ENCODE data around the gene TMEM258.

Gene TMEM258

DNA sequence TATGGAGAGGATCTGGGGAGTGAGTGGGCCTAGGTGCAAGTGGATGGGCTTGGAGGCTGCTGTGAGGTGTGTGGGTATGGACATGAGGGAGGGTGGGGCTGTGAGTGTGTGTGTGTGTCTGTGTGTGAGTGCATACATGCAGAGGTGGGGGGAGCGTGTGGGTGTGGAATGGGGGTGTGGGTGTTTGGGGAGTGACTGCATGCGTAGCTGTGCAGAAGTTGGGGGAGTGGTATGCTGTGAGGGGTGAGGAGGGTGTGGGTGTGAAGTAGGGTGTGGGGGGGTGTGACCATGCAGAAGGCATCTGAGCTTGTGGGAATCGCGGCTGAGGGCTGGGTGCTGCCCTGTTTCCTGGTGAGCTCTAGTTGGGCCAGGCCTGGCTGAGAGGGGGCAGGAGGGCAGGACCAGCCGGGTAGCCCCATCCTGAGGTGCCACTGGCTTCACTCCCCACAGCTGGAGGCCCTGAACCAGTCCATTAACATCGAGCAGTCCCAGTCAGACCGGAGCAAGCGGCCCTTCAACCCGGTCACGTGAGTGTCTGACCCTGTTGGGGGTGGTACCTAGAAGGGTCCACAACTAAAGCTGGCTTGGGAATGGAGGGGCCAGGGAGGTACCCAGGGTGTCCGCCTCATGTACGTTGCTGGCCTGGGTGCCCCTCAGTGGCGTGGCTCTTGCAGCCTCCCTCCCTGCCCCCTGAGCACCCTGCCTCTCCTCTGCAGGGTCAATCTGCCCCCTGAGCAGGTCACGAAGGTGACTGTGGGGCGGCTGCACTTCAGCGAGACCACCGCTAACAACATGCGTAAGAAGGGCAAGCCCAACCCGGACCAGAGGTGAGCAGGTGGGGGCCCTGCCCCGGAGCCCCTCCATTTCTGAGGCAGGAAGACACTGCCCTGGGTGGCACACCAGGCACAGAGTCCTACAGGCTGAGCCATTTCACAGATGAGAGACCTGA, 16.5 kb downstream of the TMEM258 start:
- no peak for DNase-seq (ENCODE audit: low read depth)

DNA sequence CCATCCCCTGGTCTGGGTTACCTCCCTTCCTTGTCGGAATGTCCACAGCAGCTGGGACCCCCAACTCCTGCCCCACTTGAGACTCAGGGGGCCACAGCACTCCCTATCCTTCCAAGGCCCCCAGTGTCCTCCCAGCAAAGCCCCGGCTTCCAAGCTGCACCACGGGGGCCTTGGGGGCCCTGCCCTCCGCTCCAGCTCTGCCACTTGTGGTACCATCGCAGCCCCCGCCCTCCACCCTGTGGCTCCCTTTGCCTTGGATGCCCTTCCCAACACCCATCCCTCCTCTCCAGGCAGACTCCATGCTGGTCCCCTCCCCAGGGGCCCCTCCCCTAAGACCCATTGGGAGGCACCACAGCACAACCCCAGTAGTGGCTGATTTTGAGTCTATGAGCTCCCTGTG, 17.3 kb downstream of the TMEM258 start:
- DNase-seq (ENCODE audit: low read depth): no peak

DNA sequence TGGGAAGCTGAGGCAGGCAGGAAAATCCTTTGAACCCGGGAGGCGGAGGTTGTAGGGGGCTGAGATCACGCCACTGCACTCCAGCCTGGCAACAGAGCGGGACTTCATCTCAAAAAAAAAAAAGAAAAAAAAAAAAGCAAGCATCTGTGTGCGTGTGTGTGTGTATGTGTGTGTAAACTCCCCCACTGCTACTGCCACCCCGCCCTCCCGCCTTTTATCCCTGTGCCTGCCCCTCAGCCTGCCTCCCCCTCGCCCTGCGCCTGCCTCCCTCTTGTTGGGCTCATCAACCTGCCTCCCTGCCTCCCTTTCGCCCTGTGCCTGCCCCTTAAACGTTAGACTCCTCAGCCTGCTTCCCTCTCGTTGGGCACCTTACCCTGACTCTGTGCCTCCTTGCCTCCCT, 18.0 kb downstream of the TMEM258 start:
- DNase-seq (ENCODE audit: low read depth): no peak

DNA sequence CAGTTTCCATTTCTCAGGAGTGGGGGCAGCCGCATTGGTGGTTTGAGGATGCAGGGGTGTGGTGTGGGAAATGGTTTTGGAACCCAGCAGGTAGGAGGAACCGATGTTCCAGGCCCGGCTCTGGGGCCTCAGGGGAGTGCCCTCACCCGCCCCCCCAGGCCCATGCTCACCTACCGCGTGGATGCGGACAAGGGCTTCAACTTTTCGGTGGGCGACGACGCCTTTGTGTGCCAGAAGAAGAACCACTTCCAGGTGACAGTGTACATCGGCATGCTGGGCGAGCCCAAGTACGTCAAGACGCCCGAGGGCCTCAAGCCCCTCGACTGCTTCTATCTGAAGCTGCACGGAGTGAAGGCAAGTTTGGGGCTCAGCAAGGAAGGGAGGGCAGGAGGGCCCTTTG, 18.6 kb downstream of the TMEM258 start:
- no peak for DNase-seq (ENCODE audit: low read depth)

DNA sequence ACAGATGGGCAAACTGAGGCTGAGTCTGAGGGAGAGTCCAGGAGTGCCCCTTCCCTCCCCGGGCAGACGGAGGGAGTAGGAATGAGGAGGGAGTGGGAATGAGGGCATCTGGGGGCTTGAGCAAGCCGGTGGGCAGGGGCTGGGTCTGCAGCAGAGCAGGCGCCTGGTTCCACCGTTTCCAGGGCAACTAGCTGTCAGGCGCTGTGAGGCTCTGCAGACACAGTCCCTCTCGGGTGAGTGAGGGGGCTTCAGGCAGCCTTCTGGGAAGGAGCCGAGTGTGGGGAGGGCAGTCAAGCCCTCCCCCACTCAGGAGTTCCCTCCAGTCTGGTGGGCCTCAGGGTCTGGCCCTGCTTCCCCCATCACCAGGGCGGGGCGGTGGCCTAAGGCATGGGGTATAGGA, 19.0 kb downstream of the TMEM258 start:
- DNase-seq (ENCODE audit: low read depth): no peak

DNA sequence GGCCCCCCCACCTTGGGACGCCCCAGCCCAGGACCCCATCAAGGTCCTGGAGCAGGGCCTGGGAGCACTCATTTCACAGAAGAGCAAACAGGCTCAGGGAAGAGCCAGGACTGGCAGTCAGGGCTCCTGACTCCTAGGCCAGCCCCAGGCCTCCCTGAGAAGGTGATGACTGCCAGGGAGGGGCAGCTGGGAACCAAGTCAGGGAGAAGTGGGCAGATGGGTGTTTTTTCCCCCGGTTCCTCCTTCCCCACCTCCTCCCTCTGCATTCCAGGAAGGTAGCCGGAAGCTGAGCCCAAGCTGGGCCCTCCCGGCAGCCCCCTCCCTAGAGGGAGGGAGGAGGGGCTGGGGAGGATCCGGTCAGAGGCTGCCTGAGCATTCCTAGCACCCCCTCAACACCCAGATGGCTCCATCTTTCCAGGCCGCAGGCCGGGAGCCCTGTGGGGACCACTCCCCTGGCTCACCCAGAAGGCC, 20.4 kb downstream of the TMEM258 start:
- no peak for DNase-seq (ENCODE audit: low read depth)

DNA sequence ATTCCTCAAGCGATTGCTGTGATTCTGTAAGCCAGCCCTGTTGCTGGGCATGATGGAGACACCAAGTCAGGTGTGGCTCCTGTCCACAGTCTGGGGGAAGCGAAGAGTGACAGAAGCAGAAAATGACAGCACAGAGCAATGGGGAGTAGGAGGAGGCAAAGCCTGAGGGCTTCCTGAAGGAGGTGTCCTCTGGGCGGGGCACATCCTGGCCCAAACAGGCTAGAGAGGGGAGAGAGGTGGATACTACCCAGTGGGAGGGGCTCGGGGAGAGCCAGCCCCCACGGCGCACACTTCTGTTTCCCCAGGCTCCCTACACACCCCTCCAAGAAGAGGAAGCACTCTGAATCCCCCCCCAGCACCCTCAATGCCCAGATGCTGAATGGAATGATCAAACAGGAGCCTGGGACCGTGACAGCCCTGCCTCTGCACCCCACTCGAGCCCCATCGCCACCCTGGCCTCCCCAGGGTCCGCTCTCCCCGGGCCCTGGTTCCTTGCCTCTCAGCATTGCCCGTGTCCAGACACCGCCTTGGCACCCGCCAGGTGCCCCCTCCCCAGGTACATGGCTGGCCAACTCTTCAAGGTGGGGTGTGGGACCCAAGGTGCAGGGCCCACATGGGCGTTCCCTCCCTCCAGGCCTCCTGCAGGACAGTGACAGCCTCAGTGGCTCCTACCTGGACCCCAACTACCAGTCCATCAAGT, 21.1 kb downstream of the TMEM258 start:
- no peak for DNase-seq (ENCODE audit: low read depth)

DNA sequence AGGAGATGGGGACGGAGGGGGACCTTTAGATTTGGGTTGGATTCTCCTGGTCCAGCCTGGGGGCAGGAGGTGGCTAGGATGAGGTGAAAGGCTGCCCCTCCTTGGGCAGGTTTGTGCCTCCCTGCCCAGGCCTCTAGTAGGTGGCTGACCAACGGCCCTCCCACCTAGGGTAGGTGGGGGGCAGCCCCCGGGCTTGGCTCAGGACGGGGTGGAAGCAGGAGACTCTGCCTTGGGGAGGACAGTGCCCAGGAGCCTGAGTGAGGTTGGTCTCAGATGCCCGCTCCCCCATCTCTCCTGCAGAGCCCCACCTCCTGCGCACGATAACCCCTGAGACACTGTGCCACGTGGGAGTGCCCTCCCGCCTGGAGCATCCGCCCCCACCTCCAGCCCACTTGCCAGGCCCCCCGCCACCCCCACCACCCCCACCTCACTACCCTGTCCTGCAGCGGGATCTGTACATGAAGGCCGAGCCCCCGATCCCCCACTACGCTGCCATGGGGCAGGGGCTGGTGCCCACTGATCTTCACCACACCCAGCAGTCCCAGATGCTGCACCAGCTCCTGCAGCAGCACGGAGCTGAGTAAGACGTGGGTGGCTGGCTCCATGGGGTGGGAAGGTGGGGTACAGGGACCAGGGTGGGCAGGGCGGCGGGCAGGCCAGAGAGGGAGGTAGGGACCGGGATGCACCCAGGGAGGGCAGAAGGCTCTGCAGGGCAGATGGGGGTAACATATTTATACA, 22.3 kb downstream of the TMEM258 start:
- no peak for DNase-seq (ENCODE audit: low read depth)

DNA sequence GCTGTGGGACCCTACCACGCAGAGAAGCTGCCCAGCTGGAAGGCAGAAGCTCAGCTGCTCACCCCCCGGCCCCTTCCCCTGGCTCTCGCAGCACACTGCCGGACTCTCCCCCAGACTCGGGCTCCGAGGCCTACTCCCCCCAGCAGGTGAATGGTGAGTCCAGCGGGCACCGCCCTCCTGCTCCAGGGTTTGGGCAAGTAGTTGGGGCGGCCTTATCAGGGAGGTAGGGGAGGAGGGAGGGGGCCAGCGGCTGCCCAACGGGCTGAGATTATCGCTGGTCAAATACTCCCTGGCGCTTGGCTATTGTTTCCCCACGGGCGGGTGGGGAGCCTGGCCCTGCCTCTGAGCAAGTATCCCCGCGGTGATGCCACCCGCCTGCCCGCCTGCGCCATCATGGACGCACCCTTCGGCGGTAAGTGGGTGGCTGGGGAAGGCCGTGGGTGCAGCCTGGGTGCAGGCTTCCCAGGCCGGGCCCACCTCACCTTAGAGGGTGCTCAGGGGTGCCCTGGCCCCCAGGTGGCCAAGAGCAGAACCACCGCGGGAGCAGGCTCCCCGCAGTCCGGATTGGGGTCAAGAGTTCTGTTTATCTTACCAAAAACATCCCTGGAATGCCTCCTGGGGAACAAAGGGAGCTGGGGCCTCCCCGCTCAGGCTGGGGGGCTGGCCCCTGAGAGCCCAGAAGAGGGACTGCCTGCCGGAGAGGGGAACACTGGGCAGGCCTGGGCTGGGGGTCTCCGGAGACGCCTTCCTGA, 23.1 kb downstream of the TMEM258 start:
- DNase-seq (ENCODE audit: low read depth): no peak

DNA sequence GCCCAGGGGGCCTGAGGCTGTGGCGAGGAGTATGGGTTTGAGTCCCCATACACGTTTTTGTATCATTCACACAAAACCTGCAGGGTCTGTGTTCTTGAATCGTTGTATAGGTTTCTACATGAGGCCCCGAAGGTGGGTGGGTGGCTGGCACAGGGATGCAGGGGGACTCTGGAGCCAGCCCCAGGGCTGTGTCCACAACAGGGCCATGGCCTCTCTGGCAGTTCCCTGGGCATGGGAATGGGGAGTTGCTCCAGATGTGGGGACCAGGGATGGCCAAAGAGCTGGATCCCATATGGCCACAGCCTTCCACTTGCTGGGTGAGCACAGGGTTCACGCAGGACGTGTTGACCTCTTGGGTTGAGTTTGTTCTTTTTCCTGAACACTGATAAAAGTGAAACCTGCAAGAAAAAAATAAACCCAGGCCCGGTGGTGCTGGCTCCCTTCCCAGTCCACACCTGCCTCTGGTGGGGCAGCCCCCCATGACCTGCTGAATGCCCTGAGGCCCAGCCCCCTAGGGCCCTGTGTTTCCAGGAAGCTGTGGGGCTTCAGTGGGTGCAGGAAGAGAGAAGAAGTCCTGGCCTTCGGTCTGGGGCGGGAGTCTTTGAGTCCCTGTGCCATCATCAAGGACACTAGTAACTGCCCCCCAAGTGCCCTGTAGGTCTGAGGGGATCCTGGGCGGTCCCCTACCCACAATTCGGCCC, 23.9 kb downstream of the TMEM258 start:
- DNase-seq (ENCODE audit: low read depth): no peak

DNA sequence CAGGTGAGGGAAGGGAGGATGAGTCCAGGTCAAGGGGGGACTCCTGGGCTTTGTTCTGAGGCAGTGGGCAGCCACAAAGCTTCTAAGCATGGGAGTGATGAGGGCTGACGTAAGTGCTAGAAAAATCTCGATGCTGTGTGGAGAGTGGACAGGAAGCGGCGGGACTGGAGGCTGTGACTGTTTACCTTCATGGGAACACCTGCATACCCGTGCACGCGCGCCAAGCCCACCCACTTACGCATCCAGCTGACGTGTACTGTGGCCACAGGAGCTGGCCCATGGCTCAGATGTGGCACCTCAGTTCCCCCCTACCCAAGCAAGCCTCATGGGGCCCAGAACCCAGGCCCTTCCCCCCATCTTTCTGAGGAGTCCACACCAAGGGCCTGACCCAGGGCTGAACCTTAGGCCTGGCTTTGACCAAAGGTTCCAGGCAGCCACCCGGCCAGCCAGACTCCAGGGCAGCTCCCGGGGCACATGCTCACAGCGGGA, 26.0 kb downstream of the TMEM258 start:
- DNase-seq (ENCODE audit: low read depth): no peak

DNA sequence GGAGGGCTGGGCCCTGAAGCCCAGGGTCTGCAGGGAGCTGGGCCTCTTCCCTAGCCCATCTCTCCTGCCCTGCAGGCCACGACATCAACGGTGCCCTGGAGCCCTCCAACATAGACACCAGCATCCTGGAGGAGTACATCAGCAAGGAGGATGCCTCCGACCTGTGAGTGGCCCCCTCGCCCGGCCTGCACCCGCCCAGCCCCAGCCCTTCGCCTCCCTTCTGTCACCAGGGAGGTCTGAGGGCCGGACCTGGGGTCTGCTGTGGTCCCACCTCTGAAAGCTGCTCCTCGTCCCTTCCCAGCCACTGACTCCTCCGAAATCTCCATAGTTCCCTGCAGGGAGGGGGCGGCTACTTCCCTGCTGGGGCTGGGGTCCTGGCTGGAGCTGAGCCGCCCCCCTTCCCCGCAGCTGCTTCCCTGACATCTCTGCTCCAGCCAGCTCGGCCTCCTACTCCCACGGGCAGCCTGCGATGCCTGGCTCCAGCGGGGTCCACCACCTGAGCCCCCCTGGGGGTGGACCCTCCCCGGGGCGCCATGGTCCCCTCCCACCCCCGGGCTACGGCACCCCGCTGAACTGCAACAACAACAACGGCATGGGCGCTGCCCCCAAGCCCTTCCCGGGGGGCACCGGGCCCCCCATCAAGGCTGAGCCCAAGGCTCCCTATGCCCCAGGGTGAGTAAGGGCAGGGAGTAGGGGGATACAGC, 26.7 kb downstream of the TMEM258 start:
- no peak for DNase-seq (ENCODE audit: low read depth)

DNA sequence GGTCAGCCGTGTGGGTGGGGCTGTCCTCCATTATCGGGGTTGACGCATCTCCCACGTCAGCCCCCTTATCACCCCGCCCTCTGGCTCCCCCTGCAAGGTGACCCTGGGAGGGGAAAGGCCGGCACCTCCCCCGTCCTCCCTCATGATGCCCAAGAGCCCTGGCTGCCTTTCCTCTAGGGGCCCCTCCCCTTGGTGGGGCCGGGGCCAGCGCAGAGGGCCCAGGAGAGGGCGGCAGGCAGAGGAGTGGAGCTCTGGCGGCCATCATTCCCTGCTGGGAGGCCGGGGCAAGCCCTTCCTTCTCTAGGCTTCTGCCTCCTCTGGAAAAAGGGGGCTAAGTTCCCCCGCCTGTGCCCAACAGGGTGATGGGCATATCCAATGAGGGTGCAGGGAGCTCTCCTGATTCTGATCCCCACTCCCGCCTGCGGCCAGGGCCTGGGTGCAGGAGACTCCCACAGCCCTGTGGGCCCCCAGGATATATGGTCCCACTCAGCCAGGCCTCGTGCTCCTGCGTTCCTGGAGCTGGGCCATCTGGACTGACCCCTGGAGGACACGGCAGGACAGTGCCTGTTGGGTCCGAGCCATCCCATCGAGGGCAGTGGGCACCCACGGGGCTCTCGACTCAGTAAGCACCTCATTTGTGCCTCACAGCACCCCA, 27.7 kb downstream of the TMEM258 start:
- no peak for DNase-seq (ENCODE audit: low read depth)

DNA sequence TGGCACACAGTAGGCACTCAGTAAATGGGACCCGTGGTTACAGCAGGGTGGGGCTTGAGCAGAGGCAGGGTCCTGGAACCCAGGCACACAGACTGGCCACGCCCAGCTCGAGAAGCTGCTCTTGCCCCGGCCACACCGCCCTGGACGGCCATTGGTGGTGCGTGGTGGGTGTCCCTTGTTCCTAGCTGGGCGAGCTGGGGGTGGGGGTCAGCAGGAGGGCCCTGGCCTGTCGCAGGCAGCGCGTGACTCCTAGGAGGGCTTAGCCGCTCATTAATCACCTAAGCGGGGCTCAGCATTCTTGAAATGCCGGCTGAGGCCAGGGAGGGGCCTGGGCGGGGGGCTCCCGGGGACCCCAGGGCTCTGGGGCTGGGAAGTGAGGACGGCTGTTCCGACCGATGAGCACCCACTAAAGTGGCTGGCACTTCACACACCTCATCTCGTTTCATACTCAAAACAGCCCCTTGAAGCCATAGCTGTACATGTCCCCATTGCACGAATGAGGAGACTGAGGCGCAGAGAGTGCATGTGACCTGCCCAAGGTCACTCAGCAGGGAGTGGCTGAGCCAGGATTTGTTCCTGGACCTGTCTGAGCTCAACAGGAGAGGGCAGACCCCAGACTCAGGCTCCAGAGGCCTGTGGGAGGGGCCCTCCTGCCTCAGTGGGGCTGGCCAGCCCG, 28.3 kb downstream of the TMEM258 start:
- DNase-seq (ENCODE audit: low read depth): no peak

DNA sequence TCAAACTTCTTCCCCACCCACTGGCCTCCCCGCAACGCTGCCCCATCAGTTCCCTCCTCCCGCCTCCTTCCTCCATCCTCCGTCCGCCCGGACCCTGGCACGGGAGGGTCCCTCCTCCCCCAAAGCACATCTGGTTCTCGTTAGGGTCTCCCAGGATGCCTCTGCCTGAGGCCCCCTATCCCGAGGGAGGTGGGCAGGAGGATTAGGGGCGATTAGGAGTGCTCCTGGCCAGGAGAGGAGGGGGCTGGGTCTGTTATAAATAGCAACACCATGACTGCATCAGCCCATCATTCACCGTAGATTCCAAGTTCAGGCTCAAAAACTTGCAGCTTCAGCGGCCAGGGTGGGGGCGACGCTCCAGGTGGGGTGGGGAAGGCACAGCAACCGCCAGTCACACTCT, 29.6 kb downstream of the TMEM258 start:
- DNase-seq (ENCODE audit: low read depth): no peak

DNA sequence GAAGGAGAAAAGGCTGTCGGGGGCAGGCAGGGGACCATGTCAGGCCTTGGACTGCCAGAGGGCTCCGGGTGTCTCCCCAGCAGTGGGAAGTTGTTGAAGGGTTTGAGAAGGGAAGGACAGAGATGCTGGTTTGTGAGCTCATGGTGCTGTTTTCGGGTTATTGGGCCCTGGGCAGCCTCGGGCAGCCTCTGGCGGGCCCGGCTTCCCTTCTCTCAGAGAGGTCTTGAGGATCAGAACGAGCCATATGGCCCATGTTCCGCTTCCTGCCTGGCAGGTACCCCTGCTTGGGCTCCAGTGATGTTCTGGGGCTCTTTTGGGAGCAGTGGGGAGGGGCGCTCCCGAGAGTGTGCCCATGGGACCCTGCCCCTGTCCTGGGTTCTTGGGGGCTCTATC, 30.2 kb downstream of the TMEM258 start:
- DNase-seq (ENCODE audit: low read depth): no peak

DNA sequence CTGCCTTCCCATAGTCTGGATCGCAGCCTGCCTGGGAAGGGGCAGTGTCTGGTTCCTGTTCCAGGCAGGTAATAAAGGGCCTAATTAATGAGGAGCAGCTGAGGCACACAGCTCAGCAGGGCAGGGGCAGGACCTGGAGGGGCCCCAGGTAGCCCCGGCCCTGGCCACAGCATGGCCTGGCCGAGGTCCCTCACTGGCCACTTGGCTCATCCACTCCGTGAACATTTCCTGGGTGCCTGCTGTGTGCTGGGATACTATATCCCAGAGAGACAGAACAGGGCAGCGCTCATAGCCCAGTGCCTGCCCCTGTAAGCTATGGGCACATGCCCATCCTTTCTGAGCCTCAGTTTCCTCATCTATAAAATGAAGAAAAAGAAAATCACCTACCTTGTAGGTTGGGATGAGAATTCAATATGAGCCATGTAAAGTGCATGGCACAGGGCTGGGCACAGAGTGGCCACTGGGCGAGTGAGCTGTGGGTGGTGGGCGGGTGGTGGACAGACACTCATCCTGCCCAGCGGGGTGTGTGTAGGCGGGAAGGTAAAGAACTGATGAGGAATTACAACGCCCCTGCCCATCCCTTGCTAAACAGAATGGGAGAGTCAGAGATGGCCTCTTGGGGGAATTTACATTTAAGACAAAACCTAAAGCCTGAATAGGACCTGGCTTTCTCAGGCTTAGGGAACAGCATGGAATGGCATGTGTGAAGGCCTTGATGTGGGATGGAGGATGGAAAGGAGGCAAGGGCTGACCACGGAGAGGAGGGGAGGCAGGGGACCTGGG, 30.8 kb downstream of the TMEM258 start:
- no peak for DNase-seq (ENCODE audit: low read depth)

DNA sequence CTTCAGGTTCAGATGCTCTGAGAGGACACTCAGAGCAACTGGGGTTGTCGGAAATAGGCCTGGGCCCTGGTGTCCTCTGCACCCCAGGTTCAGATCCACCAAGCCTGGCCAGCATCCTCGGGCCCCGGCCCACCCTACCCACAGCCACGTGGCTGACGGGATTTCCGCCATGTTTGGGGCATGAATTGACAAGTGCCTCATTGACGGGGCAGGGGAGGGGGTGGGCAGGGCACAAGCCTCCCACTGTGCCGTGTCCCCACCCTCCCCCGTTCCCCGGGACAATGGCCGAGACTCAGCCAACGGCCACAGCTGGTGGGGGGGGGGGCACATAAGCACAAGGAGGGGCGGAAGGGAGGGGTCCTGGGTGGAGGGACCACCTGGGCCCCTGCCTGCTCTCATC, 31.5 kb downstream of the TMEM258 start:
- DNase-seq (ENCODE audit: low read depth): no peak

Measured in stromal cell of bone marrow (primary cell).